H54 (cell line): ENCODE data around the gene TMEM69.
A peak's percentile ranks its signal among the peaks of the same experiment; 100 is the strongest.

Experiments used
- DNase-seq: peaks from one replicate; pipeline ENCODE4 v3.0.0; 2011; ENCODE audit warnings: low spot score, mixed read lengths; ENCODE audit not compliant: insufficient read length
- FAIRE-seq: peaks from 3 replicates; lab custom pipeline; 2011; peaks lifted over from hg19 to GRCh38; lab: Jason Lieb, UNC
- POLR2A ChIP-seq: IDR thresholded peaks from 2 replicates; pipeline ENCODE4 v1.6.1; 2011; ENCODE audit warnings: low read depth, mild to moderate bottlenecking, low read length

Gene TMEM69, protein sequence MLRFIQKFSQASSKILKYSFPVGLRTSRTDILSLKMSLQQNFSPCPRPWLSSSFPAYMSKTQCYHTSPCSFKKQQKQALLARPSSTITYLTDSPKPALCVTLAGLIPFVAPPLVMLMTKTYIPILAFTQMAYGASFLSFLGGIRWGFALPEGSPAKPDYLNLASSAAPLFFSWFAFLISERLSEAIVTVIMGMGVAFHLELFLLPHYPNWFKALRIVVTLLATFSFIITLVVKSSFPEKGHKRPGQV

GRCh38 chr1:45687754-45688740 lies at the start of gene TMEM69:
TMEM69 (plus strand) TSS chr1:45688181; CDS start chr1:45691069, 2,888 bp downstream.
- DNase-seq (peak; percentile 50), FAIRE-seq (peak; percentile 27)
- TF ChIP-seq POLR2A, result peak; percentile 53; the same call in 1 of the 2 replicates

GRCh38 chr1:45640293-45640692 lies 47.7 kb upstream of the TMEM69 start:
- no peak for TF ChIP-seq POLR2A
- DNase-seq (no peak), FAIRE-seq (no peak)

DNA sequence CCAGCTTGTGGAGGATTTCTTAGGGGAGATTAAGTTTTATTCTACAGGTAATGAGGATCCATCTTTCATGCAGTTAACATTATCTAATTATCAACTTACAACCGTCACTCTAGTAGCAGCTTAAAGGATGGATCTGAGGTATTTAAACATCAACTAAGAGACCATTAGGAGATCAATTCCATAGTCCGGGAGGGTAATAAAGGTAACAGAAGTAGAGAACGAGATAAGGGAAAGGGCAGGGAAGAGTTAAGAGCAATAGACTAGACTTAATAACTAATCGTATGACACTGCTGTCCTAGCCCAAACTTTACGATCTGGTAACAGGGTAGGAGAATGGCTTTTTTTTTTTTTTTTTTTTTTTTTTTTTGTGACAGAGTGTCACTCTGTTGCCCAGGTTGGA lies 44.7 kb upstream of the TMEM69 start:
- FAIRE-seq (no peak), DNase-seq (no peak)
- no peak for TF ChIP-seq POLR2A

- no peak for FAIRE-seq
- no peak for DNase-seq
- no peak for TF ChIP-seq POLR2A
These were observed 44.0 kb upstream of the TMEM69 start for GRCh38 chr1:45643978-45644377.

GRCh38 chr1:45644661-45645060 lies 43.3 kb upstream of the TMEM69 start:
- TF ChIP-seq POLR2A, result no peak
- FAIRE-seq, result no peak
- DNase-seq, result no peak

DNA sequence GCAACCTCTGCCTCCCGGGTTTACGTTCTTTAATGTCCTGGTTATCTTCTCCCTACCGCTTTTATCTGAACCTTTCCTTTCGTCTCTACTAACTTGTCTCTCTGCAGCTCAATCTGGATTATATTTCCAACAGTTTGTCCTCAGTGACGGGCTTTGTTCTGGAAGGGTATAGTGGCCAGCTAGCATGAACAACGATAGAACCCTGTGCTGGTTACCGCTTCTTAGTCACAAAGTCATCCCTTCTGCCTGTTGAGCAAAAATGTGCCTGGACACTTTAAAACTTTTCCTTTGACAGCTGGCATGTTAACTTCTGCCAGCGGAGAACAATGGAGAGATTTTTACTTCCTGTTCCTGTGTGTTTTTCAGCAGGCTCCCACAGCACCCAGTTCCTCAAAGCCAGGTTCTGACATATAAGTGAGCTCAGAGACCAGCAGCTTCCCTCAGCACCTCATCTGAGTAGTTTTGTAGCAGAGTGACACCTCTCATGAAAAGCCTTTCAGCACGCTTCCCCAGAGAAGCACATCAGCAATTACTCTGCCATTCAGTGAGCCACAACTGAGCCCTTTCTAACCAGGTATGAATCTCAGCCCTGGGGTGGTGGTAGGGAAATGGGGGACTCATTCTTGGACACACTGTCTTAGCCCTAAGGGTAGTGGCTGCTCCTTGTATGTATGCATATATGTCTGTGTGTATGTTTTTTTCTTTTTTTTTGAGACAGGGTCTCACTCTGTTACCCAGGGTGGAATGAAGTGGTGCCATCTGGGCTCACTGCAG lies 40.5 kb upstream of the TMEM69 start:
- TF ChIP-seq POLR2A, result no peak
- FAIRE-seq (no peak), DNase-seq (no peak)

GRCh38 chr1:45654540-45655280 lies 33.3 kb upstream of the TMEM69 start:
- FAIRE-seq, result no peak
- DNase-seq, result no peak
- TF ChIP-seq POLR2A, result no peak

GRCh38 chr1:45656573-45657226 lies 31.3 kb upstream of the TMEM69 start:
- DNase-seq (no peak), FAIRE-seq (no peak)
- TF ChIP-seq POLR2A, result no peak

GRCh38 chr1:45658171-45658570 lies 29.8 kb upstream of the TMEM69 start:
- no peak for DNase-seq
- no peak for TF ChIP-seq POLR2A
- FAIRE-seq, result no peak

DNA sequence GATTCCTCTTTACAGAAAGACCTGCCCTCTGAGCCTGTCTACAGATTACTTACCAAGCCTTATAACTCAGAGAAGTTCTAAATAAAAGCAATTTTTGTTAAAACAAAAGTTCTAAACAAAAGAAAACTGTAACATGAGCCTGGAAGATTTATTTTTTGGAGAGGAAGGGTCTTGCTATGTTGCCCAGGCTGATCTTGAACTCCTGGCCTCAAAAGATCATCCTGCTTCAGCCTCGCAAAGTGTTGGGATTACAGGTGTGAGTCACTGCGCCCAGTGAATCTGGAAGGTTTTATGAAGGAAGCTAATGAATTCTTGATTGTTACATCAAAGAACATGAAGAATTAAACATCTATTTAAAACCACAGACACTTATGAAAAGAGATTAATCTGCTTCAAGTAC lies 28.8 kb upstream of the TMEM69 start:
- no peak for TF ChIP-seq POLR2A
- FAIRE-seq, result no peak
- DNase-seq, result no peak

DNA sequence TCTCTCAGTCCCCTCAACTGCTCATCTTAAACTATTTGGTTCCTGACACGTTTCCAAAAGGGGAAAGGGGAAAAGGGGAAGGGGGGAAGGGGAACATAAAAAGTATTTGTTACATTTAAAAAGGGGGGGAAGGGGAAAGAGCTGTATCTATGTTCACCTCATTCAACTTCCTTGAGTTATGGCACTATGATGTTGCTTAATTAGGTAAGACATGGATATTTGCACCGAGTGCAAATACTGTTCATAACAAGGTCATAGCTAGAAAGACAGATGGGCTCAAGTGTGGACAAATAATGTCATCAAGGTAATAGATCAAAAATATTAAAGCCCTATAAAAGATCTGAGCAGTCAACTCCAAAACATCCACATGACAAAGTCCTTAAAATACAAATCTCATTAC lies 27.6 kb upstream of the TMEM69 start:
- no peak for TF ChIP-seq POLR2A
- DNase-seq, result no peak
- FAIRE-seq, result no peak

- no peak for TF ChIP-seq POLR2A
- no peak for DNase-seq
- no peak for FAIRE-seq
These were observed 21.1 kb upstream of the TMEM69 start for GRCh38 chr1:45666836-45667235.
